ENCODE results near the gene ZBTB39.
"Not testable (repeated sequence)": the region's sequence is repeated elsewhere in the genome, so short reads cannot be mapped to it uniquely, and the experiment has no call there.

- not testable (repeated sequence) for TF ChIP-seq CTCF (IDR thresholded peaks at IDR 0.05 in 8 of 11, conservative IDR thresholded peaks at IDR 0.05 in 3 of 11); POLR2A (IDR thresholded peaks at IDR 0.05); POLR2AphosphoS5 (IDR thresholded peaks at IDR 0.05)
Measured at GRCh38 chr12:57018353-57018752, 12.0 kb upstream of the ZBTB39 start.

Measured in spleen (tissue), 7 donors.